Aorta (tissue), 5 donors: Measurements from ENCODE around the gene NOL4L. TPM values are rescaled to one million over a fixed set of nuclear protein-coding genes. Genes with fewer than 3 reads are reported as not detected.

Experiments used
- ATAC-seq: fragments of 200-7000 bp; cut with Tn5 transposase; one replicate; pipeline ENCODE4 v1.9.1; 2022; ENCODE audit warnings: moderate library complexity; ENCODE audit not compliant: low FRiP score
- DNase-seq, 2 donors: peaks; one replicate each; pipeline ENCODE4 v3.0.0-alpha.2; 2020
- H3K27ac ChIP-seq, 2 donors: one replicate each; pipeline ENCODE4 v1.5.1; 2013; ENCODE audit warnings: low read length in 2 of 2, mild to moderate bottlenecking in 2 of 2, moderate library complexity in 2 of 2, control low read depth in 1 of 2, inconsistent platforms in 1 of 2, low read depth in 1 of 2
- H3K27me3 ChIP-seq, 2 donors: one replicate each; pipeline ENCODE4 v1.6.1; 2013; ENCODE audit warnings: control low read depth in 1 of 2, low read length in 1 of 2, mild to moderate bottlenecking in 1 of 2, moderate library complexity in 1 of 2; ENCODE audit not compliant: insufficient read depth in 2 of 2, control insufficient read depth in 1 of 2
- H3K36me3 ChIP-seq, 2 donors: one replicate each; pipeline ENCODE4 v1.6.1; 2013; ENCODE audit warnings: control low read depth in 1 of 2, low read length in 1 of 2, mild to moderate bottlenecking in 1 of 2; ENCODE audit not compliant: insufficient read depth in 2 of 2, control insufficient read depth in 1 of 2
- H3K4me1 ChIP-seq, 2 donors: one replicate each; pipeline ENCODE4 v1.6.1; 2013; ENCODE audit warnings: low read length in 2 of 2, control low read depth in 1 of 2, mild to moderate bottlenecking in 1 of 2, moderate library complexity in 1 of 2; ENCODE audit not compliant: insufficient read depth in 2 of 2, control insufficient read depth in 1 of 2
- H3K4me3 ChIP-seq, 2 donors: one replicate each; pipeline ENCODE4 v1.5.1; 2013; ENCODE audit warnings: low read length in 2 of 2, control low read depth in 1 of 2, mild to moderate bottlenecking in 1 of 2
- H3K9me3 ChIP-seq: one replicate; pipeline ENCODE4 v1.6.1; 2013; ENCODE audit warnings: mild to moderate bottlenecking, low read length; ENCODE audit not compliant: control insufficient read depth
- WGBS, 2 donors: extraction: QIAGEN DNeasy Blood & Tissue Kit; methylation state at CpG; one replicate each; pipeline ENCODE4 v1.1.7; 2013; 5-methylcytosine and 5-hydroxymethylcytosine counted together
- intact Hi-C, 2 donors: fragments of 100-400 bp; cut with DNase I; formaldehyde crosslinking; loops; one replicate each; pipeline versions ENCODE4 v1.14.2 to v1.15.0; 2022
- polyA plus RNA-seq, 2 donors: library from polyadenylated mRNA; stranded (reverse); fragments of 200-250 nt; gene quantifications; one replicate each; pipeline ENCODE4 v1.2.3, GENCODE V29; 2013
- total RNA-seq, 2 donors: library from RNA; stranded (reverse); fragmentation: NEBNext Ultra II Directional; extraction: Animal tissue kit (Norgen Biotek cat#: 25700); gene quantifications; one replicate each; pipeline ENCODE4 v1.2.1, GENCODE V29; 2021
- donor health status: healthy with polysubstance abuse.
- donor health status: Bipolar disorder and iron deficiency.
- donor health status: DM: no; HTN: no; CAD: no.
- donor health status: DM: no; HTN: no; CAD: no.
- donor health status: DM: yes; HTN: yes; CAD: no.

NOL4L gene
- total and polyA plus RNA-seq, 4 donors = 2.3 to 29.5 (median 8.0) TPM

DNA sequence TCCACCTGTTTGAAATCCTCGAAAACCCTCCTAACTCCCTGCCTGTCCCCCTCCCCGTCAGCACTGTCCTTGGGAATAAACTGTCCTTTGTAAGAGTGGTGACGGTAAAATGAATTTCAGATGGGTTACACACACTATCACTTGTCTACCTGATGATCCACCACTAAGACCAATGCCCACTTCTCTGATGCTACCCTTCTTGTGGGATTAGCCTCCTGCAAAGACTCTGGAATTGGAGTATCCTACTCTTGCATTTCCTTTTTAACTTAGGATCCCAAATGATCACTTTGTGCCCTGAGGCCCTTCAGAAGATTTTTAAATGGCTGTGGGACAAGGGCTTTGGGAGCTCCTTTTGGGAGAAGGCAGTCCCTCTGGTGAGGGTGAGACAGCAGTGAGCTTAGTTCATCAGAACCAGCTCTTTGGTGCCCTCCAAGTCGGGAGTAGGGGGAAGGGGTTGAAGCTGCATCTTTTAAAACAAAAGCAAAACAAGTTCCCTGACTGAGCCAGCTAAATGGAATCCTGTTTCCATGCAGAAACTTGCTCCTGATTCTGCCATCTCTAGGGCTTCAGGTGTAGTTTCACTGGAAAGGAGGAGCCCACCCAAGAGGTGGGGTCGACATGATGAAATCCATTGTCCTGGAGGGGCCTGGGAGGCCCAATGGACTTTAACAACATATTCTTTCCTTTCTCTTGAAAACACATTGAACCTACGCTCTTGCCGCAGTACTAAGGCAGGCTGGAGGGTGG lies 140.5 kb downstream of the NOL4L start:
- Histone ChIP-seq H3K27ac (no peak overlapping the region), H3K4me1 (no peaks in the 10 kb centered on the region), H3K36me3 (peaks cover 0 to 1% of the 10 kb centered on the region in 2 donors), H3K9me3 (no peaks in the 10 kb centered on the region), H3K4me3 (no peak overlapping the region), H3K27me3 (no peaks in the 10 kb centered on the region)
- no peak for DNase-seq
- 85 to 86% methylated on average over 7 of the region's 7 CpGs for WGBS, 2 donors
- intact Hi-C loops = loop anchor here in 1 of 2 donors (10.0 kb wide), 1 partner anchor 90 kb away; the partner anchor contains the start of gene ASXL1
- ATAC-seq = no peak

- no peaks in the 10 kb centered on the region for H3K9me3 ChIP-seq
- H3K27ac ChIP-seq = no peak overlapping the region
- intact Hi-C loops = loop anchor here in 1 of 2 donors (10.0 kb wide), 1 partner anchor 89 kb away; the partner anchor contains the start of gene ASXL1
- no peaks in the 10 kb centered on the region for H3K4me1 ChIP-seq
- ATAC-seq (no peak), DNase-seq (no peak)
- H3K27me3 ChIP-seq = no peaks in the 10 kb centered on the region
- 85 to 89% methylated on average over 3 of the region's 3 CpGs for WGBS, 2 donors
- peaks cover 0 to 3% of the 10 kb centered on the region in 2 donors for H3K36me3 ChIP-seq
- no peak overlapping the region for H3K4me3 ChIP-seq
Observed at GRCh38 chr20:32443386-32443974, 141.7 kb downstream of the NOL4L start.

DNA sequence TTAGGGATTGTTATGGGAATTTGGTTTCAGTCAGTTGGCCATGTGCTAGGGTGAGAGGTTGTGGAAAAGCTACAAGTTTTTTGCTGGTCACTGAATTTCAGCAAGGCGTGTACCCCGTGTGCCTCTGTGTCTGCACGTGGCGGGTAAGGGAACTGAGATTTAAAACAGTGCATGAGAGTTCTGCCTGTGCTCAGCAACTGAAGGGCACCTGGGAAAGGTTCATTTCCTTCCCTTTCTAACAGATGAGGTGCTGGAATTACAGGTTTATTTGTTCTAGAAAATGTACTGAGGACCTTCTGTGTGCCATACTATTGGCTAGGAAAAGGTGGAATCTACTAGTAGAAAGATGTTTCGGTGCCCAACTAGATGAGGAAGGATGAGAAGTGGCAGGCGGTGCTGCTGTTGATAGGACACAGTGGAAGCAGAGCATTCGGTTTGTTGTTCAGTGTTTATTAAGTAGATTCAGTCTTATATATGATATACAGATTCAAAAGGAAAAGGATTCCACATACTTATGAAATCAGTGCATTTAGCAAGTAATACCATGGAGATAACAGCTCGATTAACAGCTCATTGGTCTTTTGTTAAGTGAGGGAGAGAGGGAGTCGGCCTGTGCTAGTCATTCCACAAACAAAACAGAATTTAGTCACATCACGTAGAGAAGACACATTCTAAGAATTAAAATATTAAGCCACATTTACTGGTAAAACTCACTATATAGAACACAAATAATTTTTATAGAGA lies 142.3 kb downstream of the NOL4L start:
- ATAC-seq (no peak), DNase-seq (no peak)
- intact Hi-C loops = loop anchor here in 1 of 2 donors (10.0 kb wide), 1 partner anchor 88 kb away; the partner anchor contains the start of gene ASXL1
- WGBS, 2 donors = 78 to 84% methylated on average over 10 of the region's 10 CpGs
- Histone ChIP-seq H3K4me3 (no peak overlapping the region), H3K36me3 (peaks cover under 1 to 5% of the 10 kb centered on the region in 2 donors), H3K4me1 (no peaks in the 10 kb centered on the region), H3K27me3 (no peaks in the 10 kb centered on the region), H3K9me3 (no peaks in the 10 kb centered on the region), H3K27ac (no peak overlapping the region)

DNA sequence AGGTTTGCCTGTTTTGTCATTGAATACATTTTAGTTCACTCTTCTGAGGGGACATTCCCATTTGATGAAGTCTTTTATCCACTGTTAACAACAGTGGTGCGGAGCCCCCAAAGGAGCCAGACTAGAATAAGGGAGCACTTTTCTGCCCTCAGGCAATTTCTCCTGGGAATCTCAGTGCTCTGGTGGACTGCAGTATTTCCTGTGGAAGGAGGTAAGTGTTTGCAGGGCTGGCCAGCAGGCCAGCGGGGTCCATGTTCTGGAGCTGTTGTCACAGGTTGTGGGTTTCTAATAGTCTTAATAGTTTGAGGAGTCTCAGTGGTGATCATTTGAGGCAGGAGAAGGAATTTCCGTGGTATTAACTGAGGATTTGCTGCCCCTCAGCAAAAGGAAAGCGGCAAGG lies 143.5 kb downstream of the NOL4L start:
- WGBS, 2 donors = 92 to 93% methylated on average over 4 of the region's 4 CpGs

DNA sequence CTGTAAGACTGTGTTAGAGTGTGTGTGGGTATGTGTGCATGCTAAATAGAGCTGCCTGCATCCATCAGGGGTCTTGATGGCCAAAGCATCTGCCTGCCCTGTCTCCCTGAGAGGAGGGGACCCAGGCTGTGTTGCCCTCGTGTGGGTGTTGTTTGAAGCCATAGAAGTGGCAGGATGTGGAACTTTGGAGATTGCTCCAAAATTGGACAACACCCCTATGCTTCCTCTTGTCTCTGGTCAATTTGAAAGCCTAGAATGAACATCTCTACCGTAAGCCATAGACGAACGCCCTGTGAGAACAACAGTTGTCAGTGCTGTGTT lies 144.4 kb downstream of the NOL4L start:
- DNase-seq (no peak), ATAC-seq (no peak)
- WGBS, 2 donors = 83 to 87% methylated on average over 4 of the region's 4 CpGs
- Histone ChIP-seq H3K9me3 (no peaks in the 10 kb centered on the region), H3K4me1 (no peaks in the 10 kb centered on the region), H3K27me3 (no peaks in the 10 kb centered on the region), H3K4me3 (no peak overlapping the region), H3K36me3 (peaks cover 8 to 15% of the 10 kb centered on the region in 2 donors), H3K27ac (no peak overlapping the region)
- intact Hi-C loops = loop anchor here in 1 of 2 donors (10.0 kb wide), 1 partner anchor 86 kb away; the partner anchor contains the start of gene ASXL1

More for the DNA sequence above, 143.5 kb downstream of the NOL4L start:
- no peak for ATAC-seq
- Histone ChIP-seq H3K9me3 (no peaks in the 10 kb centered on the region), H3K4me1 (no peaks in the 10 kb centered on the region), H3K27me3 (no peaks in the 10 kb centered on the region), H3K36me3 (peaks cover 6 to 9% of the 10 kb centered on the region in 2 donors), H3K4me3 (no peak overlapping the region), H3K27ac (no peak overlapping the region)
- intact Hi-C loops = loop anchor here in 1 of 2 donors (10.0 kb wide), 1 partner anchor 87 kb away; the partner anchor contains the start of gene ASXL1
- no peak for DNase-seq

DNA sequence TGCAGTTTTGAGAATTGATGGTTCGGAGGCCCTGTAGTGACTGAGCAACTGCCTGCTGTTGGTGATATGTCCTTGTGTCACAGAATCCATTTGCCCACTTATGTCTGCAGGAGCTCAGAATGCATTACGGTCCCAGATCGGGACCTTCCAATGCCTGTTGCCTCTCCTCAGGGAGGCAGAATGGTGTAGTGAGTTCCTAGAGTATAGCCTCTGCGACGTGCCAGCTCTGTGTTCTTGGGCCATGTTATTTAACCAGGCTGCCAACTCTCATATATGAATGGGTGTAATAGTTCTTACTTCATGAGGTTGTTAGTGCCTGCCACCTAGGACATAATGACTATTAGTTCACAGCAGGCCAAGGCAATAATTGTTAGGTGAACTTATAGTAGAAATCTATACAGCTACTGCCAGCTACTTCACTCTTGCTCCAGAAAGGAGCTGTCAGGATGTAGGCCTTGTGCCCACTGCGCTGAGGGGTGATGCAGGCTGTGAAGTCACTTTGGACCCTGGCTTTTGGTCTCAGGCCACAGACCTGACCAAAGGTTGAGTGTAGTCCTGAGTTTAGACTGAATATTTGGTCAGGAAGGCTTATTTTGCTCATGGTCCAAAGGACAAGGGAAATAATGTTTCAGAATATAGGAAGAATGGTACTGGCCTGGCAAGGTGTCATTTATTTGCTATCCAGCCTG lies 144.9 kb downstream of the NOL4L start:
- Histone ChIP-seq H3K27ac (no peak overlapping the region), H3K27me3 (no peaks in the 10 kb centered on the region), H3K4me1 (no peaks in the 10 kb centered on the region), H3K36me3 (peaks cover 13 to 20% of the 10 kb centered on the region in 2 donors), H3K4me3 (no peak overlapping the region), H3K9me3 (no peaks in the 10 kb centered on the region)
- ATAC-seq = no peak
- intact Hi-C loops = loop anchor here in 1 of 2 donors (10.0 kb wide), 1 partner anchor 85 kb away; the partner anchor contains the start of gene ASXL1
- WGBS, 2 donors = 77 to 86% methylated on average over 6 of the region's 6 CpGs
- no peak for DNase-seq

DNA sequence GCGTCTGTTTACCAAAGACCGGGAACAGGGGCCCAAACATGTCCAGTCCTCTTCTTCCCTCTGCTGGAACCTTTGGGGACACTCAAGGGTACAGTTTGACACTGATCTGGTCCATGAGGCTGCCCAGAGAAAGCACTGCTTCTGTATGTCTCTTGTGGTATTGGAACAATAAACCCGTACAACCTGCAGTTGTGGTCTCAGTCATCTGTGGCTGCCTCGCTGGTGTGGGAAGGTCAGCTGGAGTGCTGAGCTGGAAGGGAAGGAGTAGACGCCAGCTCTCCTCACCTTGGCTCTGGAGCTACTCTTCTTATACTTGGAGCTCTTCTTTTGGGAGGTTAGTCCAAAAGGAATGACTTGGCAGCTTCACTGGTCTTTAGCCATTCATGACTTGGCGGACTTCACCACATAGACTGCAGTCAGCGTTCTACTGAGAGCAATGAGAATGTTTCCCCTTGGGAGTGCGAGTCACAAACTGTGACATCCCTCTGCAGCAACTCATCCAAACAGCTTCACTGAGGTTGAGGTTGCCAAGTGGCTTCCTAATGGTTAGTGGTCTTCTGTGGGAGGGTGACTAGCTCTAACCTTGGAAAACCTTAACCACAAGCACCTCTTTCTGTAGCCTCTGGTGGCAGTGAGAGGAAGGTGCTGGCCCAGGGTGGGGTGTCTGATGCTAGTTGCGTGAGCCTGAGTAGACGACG lies 145.9 kb downstream of the NOL4L start:
- Histone ChIP-seq H3K27ac (no peak overlapping the region), H3K4me3 (no peak overlapping the region), H3K27me3 (no peaks in the 10 kb centered on the region), H3K4me1 (no peaks in the 10 kb centered on the region), H3K36me3 (peaks cover 13 to 22% of the 10 kb centered on the region in 2 donors), H3K9me3 (no peaks in the 10 kb centered on the region)
- ATAC-seq (no peak), DNase-seq (no peak)
- 79 to 83% methylated on average over 11 of the region's 11 CpGs for WGBS, 2 donors
- intact Hi-C loops = no loop called here
